22Rv1 (cell line): ENCODE measurements around the gene BCR.
A peak's percentile ranks its signal among the peaks of the same experiment; 100 is the strongest.
"Not testable (repeated sequence)": the region's sequence is repeated elsewhere in the genome, so short reads cannot be mapped to it uniquely, and the experiment has no call there.

Experiments
- H3K27ac ChIP-seq: fragments of 450-650 bp; 2 replicates; pipeline ENCODE4 v1.5.1; 2017
- ZFX ChIP-seq: fragments of 450-650 bp; IDR thresholded peaks from 2 replicates; pipeline ENCODE4 v1.6.1; 2017; ENCODE audit warnings: antibody characterized with exemption, borderline replicate concordance
- TF ChIP-seq, protein P1 (sequence below): fragments of 450-650 bp; IDR thresholded peaks from 2 replicates; pipeline ENCODE4 v1.5.1; 2017; ENCODE audit warnings: mild to moderate bottlenecking

Gene BCR

GRCh38 chr22:23180301-23180892 is at the start of gene BCR:
Gene BCR, plus strand, starts transcription at chr22:23180509. Its CDS starts 452 bp downstream, at chr22:23180961.
- peak within 1 kb of the TSS; percentile 67 for H3K27ac ChIP-seq
- TF ChIP-seq ZFX = no peak
- TF ChIP-seq, protein P1, sequence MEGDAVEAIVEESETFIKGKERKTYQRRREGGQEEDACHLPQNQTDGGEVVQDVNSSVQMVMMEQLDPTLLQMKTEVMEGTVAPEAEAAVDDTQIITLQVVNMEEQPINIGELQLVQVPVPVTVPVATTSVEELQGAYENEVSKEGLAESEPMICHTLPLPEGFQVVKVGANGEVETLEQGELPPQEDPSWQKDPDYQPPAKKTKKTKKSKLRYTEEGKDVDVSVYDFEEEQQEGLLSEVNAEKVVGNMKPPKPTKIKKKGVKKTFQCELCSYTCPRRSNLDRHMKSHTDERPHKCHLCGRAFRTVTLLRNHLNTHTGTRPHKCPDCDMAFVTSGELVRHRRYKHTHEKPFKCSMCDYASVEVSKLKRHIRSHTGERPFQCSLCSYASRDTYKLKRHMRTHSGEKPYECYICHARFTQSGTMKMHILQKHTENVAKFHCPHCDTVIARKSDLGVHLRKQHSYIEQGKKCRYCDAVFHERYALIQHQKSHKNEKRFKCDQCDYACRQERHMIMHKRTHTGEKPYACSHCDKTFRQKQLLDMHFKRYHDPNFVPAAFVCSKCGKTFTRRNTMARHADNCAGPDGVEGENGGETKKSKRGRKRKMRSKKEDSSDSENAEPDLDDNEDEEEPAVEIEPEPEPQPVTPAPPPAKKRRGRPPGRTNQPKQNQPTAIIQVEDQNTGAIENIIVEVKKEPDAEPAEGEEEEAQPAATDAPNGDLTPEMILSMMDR = no peak

DNA sequence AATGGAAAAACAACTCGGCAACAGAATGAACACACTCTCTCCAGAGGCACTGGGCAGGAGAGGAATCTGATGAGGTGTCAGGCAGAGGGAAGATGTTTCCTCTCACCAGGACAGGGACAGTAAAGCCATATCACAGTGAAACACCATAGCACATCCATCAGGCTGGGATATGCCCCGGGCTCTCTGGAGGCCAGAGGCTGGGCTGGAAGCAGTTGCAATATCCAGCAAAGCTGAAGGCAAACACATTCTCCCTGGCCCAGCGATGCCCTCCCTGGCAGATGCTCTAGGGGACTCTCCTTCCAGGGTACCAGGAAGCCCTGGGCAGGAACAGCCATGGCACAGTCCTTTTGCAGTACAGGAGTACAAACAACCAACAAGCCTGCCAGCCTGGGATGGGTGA is 49.6 kb upstream of the BCR start:
- TF ChIP-seq, protein P1 = no peak
- no peak for TF ChIP-seq ZFX
- no peak overlapping the region for H3K27ac ChIP-seq

DNA sequence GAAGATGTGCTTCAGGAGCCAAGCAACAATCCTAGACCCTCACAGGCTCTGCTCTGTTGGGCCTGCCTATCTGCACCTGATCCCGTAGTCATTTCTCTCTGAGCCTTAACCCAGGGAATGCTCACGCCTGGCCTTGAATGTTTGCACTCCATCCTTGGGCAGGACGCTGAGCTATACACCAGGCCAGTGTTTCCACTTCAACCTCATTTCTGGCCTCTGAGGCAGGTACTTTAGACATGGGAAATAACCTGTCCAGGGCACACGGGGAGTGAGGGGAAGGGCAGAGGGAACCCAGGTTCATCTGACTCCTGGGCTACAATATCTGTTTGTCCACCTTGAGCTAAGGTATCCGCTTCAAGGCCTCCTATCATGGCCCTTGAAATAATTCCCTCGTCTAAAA is 48.4 kb upstream of the BCR start:
- TF ChIP-seq ZFX = no peak
- TF ChIP-seq, protein P1 = no peak

GRCh38 chr22:23132376-23133091 is 47.8 kb upstream of the BCR start:
- no peak overlapping the region for H3K27ac ChIP-seq
- TF ChIP-seq, protein P1 = no peak
- no peak for TF ChIP-seq ZFX

More for the DNA sequence above, 48.4 kb upstream of the BCR start:
- H3K27ac ChIP-seq = no peak overlapping the region

DNA sequence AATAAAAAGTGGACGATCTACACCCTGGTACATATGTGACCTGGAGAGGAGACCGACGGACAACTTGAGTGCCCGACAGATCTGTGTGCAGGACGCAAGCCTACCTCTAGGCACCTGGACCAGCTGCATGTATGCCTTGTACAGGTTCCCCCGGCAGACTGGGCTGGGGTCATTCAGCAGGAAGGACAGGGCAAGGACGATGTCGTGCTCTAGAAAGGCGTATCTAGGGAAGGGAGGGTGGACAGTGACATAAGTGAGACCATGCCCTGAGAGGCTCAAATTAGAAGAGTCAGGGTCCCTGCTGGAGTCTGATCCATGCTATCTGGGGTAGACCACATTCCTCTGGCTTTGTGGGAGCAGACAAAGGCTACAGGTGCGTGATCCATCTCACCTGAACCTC is 46.4 kb upstream of the BCR start:
- no peak for TF ChIP-seq ZFX
- TF ChIP-seq, protein P1 = no peak
- no peak overlapping the region for H3K27ac ChIP-seq

GRCh38 chr22:23136991-23137390 is 43.3 kb upstream of the BCR start:
- not testable (repeated sequence) for H3K27ac ChIP-seq

GRCh38 chr22:23137468-23137867 is 42.8 kb upstream of the BCR start:
- H3K27ac ChIP-seq = no peak overlapping the region
- no peak for TF ChIP-seq ZFX
- TF ChIP-seq, protein P1 = no peak
